SK-N-SH (cell line): ENCODE data around the gene AP1M1. TPM values are rescaled to one million over a fixed set of nuclear protein-coding genes. Genes with fewer than 3 reads are reported as not detected.

Experiments used
- CTCF ChIA-PET: fragments of 300-600, 350-600 bp; formaldehyde crosslinking; extraction: SDS; loops from one replicate; lab custom pipeline; 2021; lab: Yijun Ruan, JAX
- POLR2A ChIA-PET: fragments of 350-600 bp; sonication (Branson Sonifier 250); formaldehyde crosslinking; extraction: SDS; loops from one replicate; lab custom pipeline; 2020; ENCODE audit warnings: antibody characterized with exemption, inconsistent platforms; lab: Yijun Ruan, JAX
- DNase-seq: peaks from one replicate; pipeline ENCODE4 v3.0.0; 2012
- H2AFZ ChIP-seq: fragments of 200-600 bp; sonication (generic); 2 replicates; pipeline ENCODE4 v1.8.1; 2016; ENCODE audit warnings: antibody characterized with exemption, mild to moderate bottlenecking, low read depth
- H3F3A ChIP-seq: fragments of 200-600 bp; sonication (generic); replicated peaks from 2 replicates; pipeline ENCODE3; 2016; ENCODE audit warnings: antibody characterized with exemption, mild to moderate bottlenecking; ENCODE audit not compliant: insufficient read depth
- H3K27ac ChIP-seq, 2 experiments: fragments of 200-500 bp in 1 of 2; fragments of 200-600 bp in 1 of 2; sonication (Bioruptor generic) in 1 of 2; sonication (generic), shearing (Covaris generic) in 1 of 2; 2 replicates each; pipeline versions ENCODE4 v1.5.1 to v1.6.1; 2014 to 2016; ENCODE audit warnings: low read depth in 2 of 2, inconsistent platforms in 1 of 2, low read length in 1 of 2, mild to moderate bottlenecking in 1 of 2, mixed read lengths in 1 of 2
- H3K27me3 ChIP-seq: fragments of 200-600 bp; sonication (generic), shearing (Covaris generic); 2 replicates; pipeline ENCODE4 v1.6.1; 2016; ENCODE audit warnings: mixed run types; ENCODE audit not compliant: insufficient read depth
- H3K36me3 ChIP-seq, 2 experiments: fragments of 200-500 bp in 1 of 2; fragments of 200-600 bp in 1 of 2; sonication (Bioruptor generic) in 1 of 2; sonication (generic) in 1 of 2; replicated peaks in 1 of 2; 2 replicates each; pipeline versions ENCODE3 to v1.5.1; 2014 to 2016; ENCODE audit warnings: low read length in 1 of 2, mild to moderate bottlenecking in 1 of 2; ENCODE audit not compliant: insufficient read depth in 2 of 2, control insufficient read depth in 1 of 2
- H3K4me1 ChIP-seq, 2 experiments: fragments of 200-500 bp in 1 of 2; fragments of 200-600 bp in 1 of 2; sonication (Bioruptor generic) in 1 of 2; sonication (generic), shearing (Covaris generic) in 1 of 2; 2 replicates each; pipeline versions ENCODE4 v1.5.1 to v1.6.1; 2014 to 2016; ENCODE audit warnings: low read depth in 1 of 2, low read length in 1 of 2, mixed run types in 1 of 2; ENCODE audit not compliant: insufficient read depth in 2 of 2, control insufficient read depth in 1 of 2
- H3K4me2 ChIP-seq: fragments of 200-600 bp; sonication (generic), shearing (Covaris generic); 2 replicates; pipeline ENCODE4 v1.6.1; 2017; ENCODE audit warnings: mixed run types
- H3K4me3 ChIP-seq, 2 experiments: fragments of 200-500 bp in 1 of 2; fragments of 200-600 bp in 1 of 2; sonication (Bioruptor generic) in 1 of 2; sonication (generic), shearing (Covaris generic) in 1 of 2; 2 replicates each; pipeline versions ENCODE4 v1.5.1 to v1.8.1; 2014 to 2016; ENCODE audit warnings: low read depth in 2 of 2, inconsistent platforms in 1 of 2, low read length in 1 of 2, mild to moderate bottlenecking in 1 of 2, mixed read lengths in 1 of 2, moderate library complexity in 1 of 2
- H3K79me2 ChIP-seq: fragments of 200-600 bp; sonication (generic); 2 replicates; pipeline ENCODE4 v1.8.1; 2017; ENCODE audit warnings: mild to moderate bottlenecking; ENCODE audit not compliant: insufficient read depth
- H3K9ac ChIP-seq: fragments of 200-600 bp; sonication (generic); 2 replicates; pipeline ENCODE4 v1.6.1; 2017; ENCODE audit warnings: mixed run types
- H3K9me2 ChIP-seq: fragments of 200-600 bp; sonication (generic); 2 replicates; pipeline ENCODE4 v1.6.1; 2017; ENCODE audit warnings: mixed run types
- H3K9me3 ChIP-seq: fragments of 200-600 bp; sonication (generic); 2 replicates; pipeline ENCODE4 v1.6.1; 2017; ENCODE audit warnings: mixed run types, mild to moderate bottlenecking, moderate library complexity
- H4K20me1 ChIP-seq: fragments of 200-600 bp; sonication (generic); 2 replicates; pipeline ENCODE4 v1.6.1; 2017; ENCODE audit warnings: mild to moderate bottlenecking, mixed run types; ENCODE audit not compliant: insufficient read depth
- EZH2phosphoT487 ChIP-seq: fragments of 200-600 bp; sonication (generic); IDR thresholded peaks from 2 replicates; pipeline ENCODE4 v1.6.1; 2017; ENCODE audit warnings: low read depth, mixed run types, mild to moderate bottlenecking, antibody characterized with exemption, moderate library complexity, borderline replicate concordance
- FOSL2 ChIP-seq: IDR thresholded peaks from 2 replicates; pipeline ENCODE4 v1.4.0; 2012; ENCODE audit warnings: low read depth, mild to moderate bottlenecking, moderate library complexity, borderline replicate concordance
- FOXM1 ChIP-seq: IDR thresholded peaks from 2 replicates; pipeline ENCODE4 v1.4.0; 2012; ENCODE audit warnings: low read depth, mild to moderate bottlenecking
- JUND ChIP-seq: IDR thresholded peaks from 2 replicates; pipeline ENCODE4 v1.4.0; 2012
- MXI1 ChIP-seq: IDR thresholded peaks from 2 replicates; pipeline ENCODE4 v1.6.1; 2012; ENCODE audit warnings: mild to moderate bottlenecking, low read depth, low read length, improper control_type of control experiment
- NFIC ChIP-seq: IDR thresholded peaks from 2 replicates; pipeline ENCODE4 v1.4.0; 2012; ENCODE audit warnings: borderline replicate concordance
- NRF1 ChIP-seq: IDR thresholded peaks from 2 replicates; pipeline ENCODE4 v1.6.1; 2012; ENCODE audit warnings: low read depth, mild to moderate bottlenecking, low read length
- POLR2AphosphoS5 ChIP-seq: IDR thresholded peaks from 2 replicates; pipeline ENCODE4 v1.6.1; 2012; ENCODE audit warnings: low read depth, low read length
- RAD21 ChIP-seq: IDR thresholded peaks from 2 replicates; pipeline ENCODE4 v1.6.1; 2012; ENCODE audit warnings: mild to moderate bottlenecking, low read length
- RCOR1 ChIP-seq: fragments of 150-350 bp; IDR thresholded peaks from 2 replicates; pipeline ENCODE4 v1.6.1; 2017; ENCODE audit warnings: antibody characterized with exemption, low read length
- TCF12 ChIP-seq: IDR thresholded peaks from 2 replicates; pipeline ENCODE4 v1.4.0; 2012
- TEAD4 ChIP-seq: IDR thresholded peaks from 2 replicates; pipeline ENCODE4 v1.4.0; 2012; ENCODE audit warnings: mild to moderate bottlenecking, borderline replicate concordance; ENCODE audit not compliant: insufficient read depth
- YY1 ChIP-seq: IDR thresholded peaks from 2 replicates; pipeline ENCODE4 v1.4.0; 2012; ENCODE audit warnings: low read depth, mild to moderate bottlenecking
- WGBS: methylation state at CpG from one replicate; pipeline ENCODE4 v1.1.6; 2017; ENCODE audit warnings: low lambda C conversion rate; 5-methylcytosine and 5-hydroxymethylcytosine counted together
- polyA plus RNA-seq, 3 experiments: library from polyadenylated mRNA; depleted of rRNA; stranded (reverse); fragments of >200 nt; gene quantifications; 2 replicates each; pipeline ENCODE4 v1.2.3, GENCODE V29; 2012
- TF ChIP-seq, protein P1 (sequence below): fragments of 200-600 bp; sonication (generic); IDR thresholded peaks from 2 replicates; pipeline ENCODE4 v1.6.1; 2017; ENCODE audit warnings: antibody characterized with exemption, mild to moderate bottlenecking, moderate library complexity
- TF ChIP-seq, protein P2 (sequence below): IDR thresholded peaks from 2 replicates; pipeline ENCODE4 v1.4.0; 2012; ENCODE audit warnings: low read depth, borderline replicate concordance
- TF ChIP-seq, protein P3 (sequence below): IDR thresholded peaks from 2 replicates; pipeline ENCODE4 v1.4.0; 2012; ENCODE audit warnings: low read depth, borderline replicate concordance
- TF ChIP-seq, protein P4 (sequence below): fragments of 150-350 bp; IDR thresholded peaks from 2 replicates; pipeline ENCODE4 v1.6.1; 2017; ENCODE audit warnings: antibody characterized with exemption, low read length, low read depth, borderline replicate concordance
- TF ChIP-seq, protein P5 (sequence below): IDR thresholded peaks from 2 replicates; pipeline ENCODE4 v1.4.0; 2012; ENCODE audit warnings: low read depth

AP1M1 gene
- polyA plus RNA-seq, 1 of the 3 experiments (the other 2 are of a cell fraction): 133 TPM

DNA sequence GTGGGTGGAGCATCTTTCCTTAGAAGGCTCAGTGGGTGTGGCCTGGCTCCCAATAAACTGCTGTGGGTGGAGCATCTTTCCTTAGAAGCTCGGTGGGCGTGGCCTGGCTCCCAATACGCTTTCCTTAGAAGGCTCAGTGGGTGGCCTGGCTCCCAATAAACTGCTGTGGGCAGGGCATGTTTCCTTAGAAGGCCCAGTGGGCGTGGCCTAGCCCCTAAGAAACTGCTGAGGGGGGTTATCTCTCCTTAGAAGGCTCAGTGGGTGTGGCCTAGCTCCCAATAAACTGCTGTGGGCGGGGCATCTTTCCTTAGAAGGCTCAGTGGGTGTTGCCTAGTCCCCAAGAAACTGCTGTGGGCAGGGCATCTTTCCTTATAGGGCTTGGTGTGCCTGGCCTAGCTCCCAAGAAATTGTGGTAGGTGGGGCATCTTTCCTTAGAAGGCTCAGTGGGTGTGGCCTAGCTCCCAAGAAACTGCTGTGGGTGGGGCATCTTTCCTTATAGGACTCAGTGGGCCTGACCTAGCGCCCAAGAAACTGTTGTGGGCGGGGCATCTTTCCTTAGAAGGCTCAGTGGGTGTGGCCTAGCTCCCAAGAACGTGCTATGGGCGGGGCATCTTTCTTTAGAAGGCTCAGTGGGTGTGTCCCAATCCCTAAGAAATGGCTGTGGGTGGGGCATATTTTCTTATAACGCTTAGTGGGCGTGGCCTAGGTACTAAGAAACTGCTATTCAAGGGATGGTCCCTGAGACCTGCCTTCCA, 44.0 kb upstream of the AP1M1 start (continued):
- TF ChIP-seq, protein P1, sequence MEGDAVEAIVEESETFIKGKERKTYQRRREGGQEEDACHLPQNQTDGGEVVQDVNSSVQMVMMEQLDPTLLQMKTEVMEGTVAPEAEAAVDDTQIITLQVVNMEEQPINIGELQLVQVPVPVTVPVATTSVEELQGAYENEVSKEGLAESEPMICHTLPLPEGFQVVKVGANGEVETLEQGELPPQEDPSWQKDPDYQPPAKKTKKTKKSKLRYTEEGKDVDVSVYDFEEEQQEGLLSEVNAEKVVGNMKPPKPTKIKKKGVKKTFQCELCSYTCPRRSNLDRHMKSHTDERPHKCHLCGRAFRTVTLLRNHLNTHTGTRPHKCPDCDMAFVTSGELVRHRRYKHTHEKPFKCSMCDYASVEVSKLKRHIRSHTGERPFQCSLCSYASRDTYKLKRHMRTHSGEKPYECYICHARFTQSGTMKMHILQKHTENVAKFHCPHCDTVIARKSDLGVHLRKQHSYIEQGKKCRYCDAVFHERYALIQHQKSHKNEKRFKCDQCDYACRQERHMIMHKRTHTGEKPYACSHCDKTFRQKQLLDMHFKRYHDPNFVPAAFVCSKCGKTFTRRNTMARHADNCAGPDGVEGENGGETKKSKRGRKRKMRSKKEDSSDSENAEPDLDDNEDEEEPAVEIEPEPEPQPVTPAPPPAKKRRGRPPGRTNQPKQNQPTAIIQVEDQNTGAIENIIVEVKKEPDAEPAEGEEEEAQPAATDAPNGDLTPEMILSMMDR: no peak
- TF ChIP-seq, protein P2, sequence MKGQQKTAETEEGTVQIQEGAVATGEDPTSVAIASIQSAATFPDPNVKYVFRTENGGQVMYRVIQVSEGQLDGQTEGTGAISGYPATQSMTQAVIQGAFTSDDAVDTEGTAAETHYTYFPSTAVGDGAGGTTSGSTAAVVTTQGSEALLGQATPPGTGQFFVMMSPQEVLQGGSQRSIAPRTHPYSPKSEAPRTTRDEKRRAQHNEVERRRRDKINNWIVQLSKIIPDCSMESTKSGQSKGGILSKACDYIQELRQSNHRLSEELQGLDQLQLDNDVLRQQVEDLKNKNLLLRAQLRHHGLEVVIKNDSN: no peak
- TF ChIP-seq RCOR1 (no peak), POLR2AphosphoS5 (no peak), NRF1 (no peak), RAD21 (no peak), MXI1 (no peak), TEAD4 (no peak), EZH2phosphoT487 (no peak), FOSL2 (no peak), TCF12 (no peak)
- TF ChIP-seq, protein P3, sequence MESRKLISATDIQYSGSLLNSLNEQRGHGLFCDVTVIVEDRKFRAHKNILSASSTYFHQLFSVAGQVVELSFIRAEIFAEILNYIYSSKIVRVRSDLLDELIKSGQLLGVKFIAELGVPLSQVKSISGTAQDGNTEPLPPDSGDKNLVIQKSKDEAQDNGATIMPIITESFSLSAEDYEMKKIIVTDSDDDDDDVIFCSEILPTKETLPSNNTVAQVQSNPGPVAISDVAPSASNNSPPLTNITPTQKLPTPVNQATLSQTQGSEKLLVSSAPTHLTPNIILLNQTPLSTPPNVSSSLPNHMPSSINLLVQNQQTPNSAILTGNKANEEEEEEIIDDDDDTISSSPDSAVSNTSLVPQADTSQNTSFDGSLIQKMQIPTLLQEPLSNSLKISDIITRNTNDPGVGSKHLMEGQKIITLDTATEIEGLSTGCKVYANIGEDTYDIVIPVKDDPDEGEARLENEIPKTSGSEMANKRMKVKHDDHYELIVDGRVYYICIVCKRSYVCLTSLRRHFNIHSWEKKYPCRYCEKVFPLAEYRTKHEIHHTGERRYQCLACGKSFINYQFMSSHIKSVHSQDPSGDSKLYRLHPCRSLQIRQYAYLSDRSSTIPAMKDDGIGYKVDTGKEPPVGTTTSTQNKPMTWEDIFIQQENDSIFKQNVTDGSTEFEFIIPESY: no peak
- TF ChIP-seq, protein P4, sequence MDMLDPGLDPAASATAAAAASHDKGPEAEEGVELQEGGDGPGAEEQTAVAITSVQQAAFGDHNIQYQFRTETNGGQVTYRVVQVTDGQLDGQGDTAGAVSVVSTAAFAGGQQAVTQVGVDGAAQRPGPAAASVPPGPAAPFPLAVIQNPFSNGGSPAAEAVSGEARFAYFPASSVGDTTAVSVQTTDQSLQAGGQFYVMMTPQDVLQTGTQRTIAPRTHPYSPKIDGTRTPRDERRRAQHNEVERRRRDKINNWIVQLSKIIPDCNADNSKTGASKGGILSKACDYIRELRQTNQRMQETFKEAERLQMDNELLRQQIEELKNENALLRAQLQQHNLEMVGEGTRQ: no peak
- TF ChIP-seq, protein P5, sequence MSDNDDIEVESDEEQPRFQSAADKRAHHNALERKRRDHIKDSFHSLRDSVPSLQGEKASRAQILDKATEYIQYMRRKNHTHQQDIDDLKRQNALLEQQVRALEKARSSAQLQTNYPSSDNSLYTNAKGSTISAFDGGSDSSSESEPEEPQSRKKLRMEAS: no peak

DNA sequence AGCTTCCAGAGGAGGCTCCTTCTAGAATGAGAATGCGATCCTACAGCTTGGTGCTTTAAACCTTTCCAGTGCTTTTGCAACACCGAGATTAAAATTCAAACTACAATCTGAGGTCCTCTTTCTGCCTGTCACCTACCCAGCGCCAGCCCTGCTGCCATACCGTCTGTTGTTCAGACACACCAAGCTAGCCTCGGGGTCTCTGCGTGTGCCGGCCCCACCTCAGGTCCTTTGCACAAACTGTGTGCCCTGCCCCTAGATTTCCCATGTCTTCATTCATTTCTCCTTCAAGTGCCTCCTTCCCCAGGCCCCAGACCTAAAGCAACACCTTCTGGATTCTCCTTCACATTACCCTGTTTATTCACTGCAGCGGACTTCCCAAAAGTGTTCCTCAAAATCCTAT, 43.2 kb upstream of the AP1M1 start:
- TF ChIP-seq TEAD4 (no peak), FOSL2 (no peak), MXI1 (no peak), FOXM1 (no peak), NFIC (no peak), JUND (no peak), YY1 (no peak)
- H3K9ac ChIP-seq: no peak overlapping the region
- H3K27me3 ChIP-seq: no peaks in the 10 kb centered on the region; the same call in 1 of the 2 replicates
- no peaks in the 10 kb centered on the region for H3F3A ChIP-seq
- WGBS: 38% methylated on average over 8 of the region's 8 CpGs
- no peak for DNase-seq
- no peak overlapping the region for H3K27ac ChIP-seq
- H3K4me3 ChIP-seq: no peak overlapping the region
- ChIA-PET POLR2A (no interaction called here), CTCF (interaction anchor here (0.7 to 1.5 kb wide), 2 partner anchors 43 to 80 kb away, joined by 3 read pairs; partner anchors contain the start of gene RAB8A)
- no peak overlapping the region for H3K4me2 ChIP-seq
- H3K9me2 ChIP-seq: no peaks in the 10 kb centered on the region
- no peaks in the 10 kb centered on the region for H3K79me2 ChIP-seq
- H3K36me3 ChIP-seq: no peaks in the 10 kb centered on the region
- H3K9me3 ChIP-seq: no peaks in the 10 kb centered on the region
- no peak overlapping the region for H2AFZ ChIP-seq
- no peaks in the 10 kb centered on the region for H4K20me1 ChIP-seq
- H3K4me1 ChIP-seq: no peaks in the 10 kb centered on the region
